GM12872 (cell line): Measurements from ENCODE around the gene PLCB1.
A peak's percentile ranks its signal among the peaks of the same experiment; 100 is the strongest.

ENCODE experiments used
- TF ChIP-seq, protein P1 (sequence below): IDR thresholded peaks from 3 replicates; pipeline ENCODE4 v1.5.1; 2011; ENCODE audit warnings: low read depth, mild to moderate bottlenecking, low read length, moderate library complexity; ENCODE audit not compliant: insufficient read depth

Gene PLCB1

DNA sequence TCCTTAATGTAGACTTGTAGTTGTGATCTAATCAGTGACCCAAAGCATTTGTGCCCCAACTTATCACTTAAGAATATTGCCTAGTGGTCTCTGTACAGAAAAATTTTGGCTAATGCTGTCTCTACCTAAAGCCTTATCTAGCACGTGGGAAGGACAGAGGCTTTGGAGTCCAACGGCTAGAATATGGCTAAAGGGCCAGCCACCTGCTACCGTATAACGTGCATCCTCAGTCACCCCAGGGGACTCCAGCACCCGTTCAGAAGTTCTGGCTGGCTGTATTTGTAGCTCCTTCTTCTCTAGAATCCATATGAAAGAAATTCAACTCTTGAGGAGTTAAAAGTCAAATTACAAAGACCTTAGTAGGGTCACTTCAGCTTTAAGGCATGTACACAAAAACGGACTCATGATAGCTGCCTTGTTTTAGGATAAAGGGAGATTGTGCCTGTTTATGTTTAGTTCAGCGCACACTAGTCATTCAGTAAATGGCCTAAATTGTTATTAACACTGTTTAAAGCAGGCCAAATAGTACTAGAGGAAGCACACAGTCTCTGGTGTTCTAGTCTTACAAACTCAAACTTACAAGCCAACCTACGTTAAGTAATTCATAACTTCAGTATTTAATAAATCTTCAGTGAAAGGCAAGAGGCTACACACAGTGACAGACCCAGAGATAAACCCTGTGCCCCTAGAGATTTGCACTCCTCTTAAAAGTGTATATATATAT, 529.3 kb downstream of the PLCB1 start:
- TF ChIP-seq, protein P1, sequence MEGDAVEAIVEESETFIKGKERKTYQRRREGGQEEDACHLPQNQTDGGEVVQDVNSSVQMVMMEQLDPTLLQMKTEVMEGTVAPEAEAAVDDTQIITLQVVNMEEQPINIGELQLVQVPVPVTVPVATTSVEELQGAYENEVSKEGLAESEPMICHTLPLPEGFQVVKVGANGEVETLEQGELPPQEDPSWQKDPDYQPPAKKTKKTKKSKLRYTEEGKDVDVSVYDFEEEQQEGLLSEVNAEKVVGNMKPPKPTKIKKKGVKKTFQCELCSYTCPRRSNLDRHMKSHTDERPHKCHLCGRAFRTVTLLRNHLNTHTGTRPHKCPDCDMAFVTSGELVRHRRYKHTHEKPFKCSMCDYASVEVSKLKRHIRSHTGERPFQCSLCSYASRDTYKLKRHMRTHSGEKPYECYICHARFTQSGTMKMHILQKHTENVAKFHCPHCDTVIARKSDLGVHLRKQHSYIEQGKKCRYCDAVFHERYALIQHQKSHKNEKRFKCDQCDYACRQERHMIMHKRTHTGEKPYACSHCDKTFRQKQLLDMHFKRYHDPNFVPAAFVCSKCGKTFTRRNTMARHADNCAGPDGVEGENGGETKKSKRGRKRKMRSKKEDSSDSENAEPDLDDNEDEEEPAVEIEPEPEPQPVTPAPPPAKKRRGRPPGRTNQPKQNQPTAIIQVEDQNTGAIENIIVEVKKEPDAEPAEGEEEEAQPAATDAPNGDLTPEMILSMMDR: no peak

GRCh38 chr20:8662433-8662954, 530.4 kb downstream of the PLCB1 start:
- TF ChIP-seq, protein P1: no peak

DNA sequence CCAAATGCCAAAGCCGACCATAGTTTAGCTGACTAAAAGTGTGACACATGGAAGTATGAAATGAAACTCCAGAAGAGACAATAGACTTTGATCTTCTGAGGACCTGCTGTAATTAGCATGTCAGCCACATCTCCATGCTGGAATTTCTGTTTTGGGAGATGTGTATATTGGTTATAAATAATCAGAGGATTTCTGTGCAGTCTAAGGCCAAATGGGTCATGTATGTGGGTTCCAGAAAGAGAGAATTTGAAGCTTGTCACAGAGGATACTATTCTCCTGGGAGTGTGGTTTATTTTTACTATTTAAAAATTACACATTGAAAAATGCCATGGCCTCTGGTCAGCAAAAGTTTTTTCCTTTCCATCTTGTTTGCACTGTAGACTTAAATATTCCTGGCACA, 531.4 kb downstream of the PLCB1 start:
- TF ChIP-seq, protein P1: no peak

DNA sequence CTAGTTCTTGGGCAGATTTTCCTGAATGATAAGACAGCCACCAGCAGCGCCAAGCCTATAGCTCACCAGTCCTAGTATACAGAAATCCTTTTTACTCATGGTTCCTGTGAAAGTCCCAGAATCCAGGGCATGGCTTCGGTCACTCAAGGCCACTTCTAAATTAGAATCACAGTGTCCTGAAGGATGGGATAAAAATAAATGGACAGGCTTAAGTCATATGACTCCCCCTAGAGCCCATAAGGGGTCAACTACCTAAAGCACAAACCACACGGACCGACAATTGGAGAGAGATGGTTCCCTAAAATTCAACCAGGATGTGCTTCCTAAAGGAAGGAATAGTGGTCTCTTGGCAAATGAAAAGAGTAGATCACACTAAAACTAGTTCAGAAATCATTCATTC, 532.7 kb downstream of the PLCB1 start:
- TF ChIP-seq, protein P1: peak; percentile 22; the same call in 1 of the 3 replicates

GRCh38 chr20:8667306-8667705, 535.2 kb downstream of the PLCB1 start:
- TF ChIP-seq, protein P1: no peak

GRCh38 chr20:8670207-8670892, 538.3 kb downstream of the PLCB1 start:
- TF ChIP-seq, protein P1: no peak

GRCh38 chr20:8670893-8671215, 538.8 kb downstream of the PLCB1 start:
- TF ChIP-seq, protein P1: no peak
